ENCODE results near the gene LRRC59.
"Not testable (repeated sequence)": the region's sequence is repeated elsewhere in the genome, so short reads cannot be mapped to it uniquely, and the experiment has no call there.

LRRC59 gene

GRCh38 chr17:50347117-50347893 lies 50.0 kb downstream of the LRRC59 start:
- no peak for DNase-seq (ENCODE audit: low read depth)

- peak; percentile 36 for DNase-seq (ENCODE audit: low read depth)
Measured at GRCh38 chr17:50346313-50347116, 50.8 kb downstream of the LRRC59 start.

GRCh38 chr17:50345432-50346312 lies 51.7 kb downstream of the LRRC59 start, which contains the start of gene XYLT2:
Gene XYLT2, plus strand, starts transcription at chr17:50346126. Its CDS starts 15 bp downstream, at chr17:50346141.
- peak; percentile 75 for DNase-seq (ENCODE audit: low read depth)

- no peak for DNase-seq (ENCODE audit: low read depth)
Measured at GRCh38 chr17:50344731-50345365, 52.5 kb downstream of the LRRC59 start.

GRCh38 chr17:50339381-50339780 lies 57.9 kb downstream of the LRRC59 start:
- no peak for DNase-seq (ENCODE audit: low read depth)

- DNase-seq (ENCODE audit: low read depth), result no peak
Measured at GRCh38 chr17:50338645-50339044, 58.7 kb downstream of the LRRC59 start.

GRCh38 chr17:50337956-50338355 lies 59.4 kb downstream of the LRRC59 start:
- peak; percentile 78 for DNase-seq (ENCODE audit: low read depth)

GRCh38 chr17:50333291-50334057 lies 63.8 kb downstream of the LRRC59 start:
- DNase-seq (ENCODE audit: low read depth), result not testable (repeated sequence)

GRCh38 chr17:50332196-50332595 lies 65.1 kb downstream of the LRRC59 start:
- no peak for DNase-seq (ENCODE audit: low read depth)

All from CMK (cell line).